K562 (cell line): ENCODE data around the gene FHIT. TPM values are rescaled to one million over a fixed set of nuclear protein-coding genes. Genes with fewer than 3 reads are reported as not detected.

ENCODE experiments used
- ATAC-seq: fragments of 200-7000 bp; cut with Tn5 transposase; 3 replicates; pipeline ENCODE4 v1.9.1; 2020; ENCODE audit warnings: moderate library complexity
- BruUV-seq: library from RNA; stranded (reverse); fragments of 400-500 nt; replicated peaks from 2 replicates; lab custom pipeline; 2021; lab: Mats Ljungman, UMichigan
- CTCF ChIA-PET: fragments of 300-600 bp; formaldehyde crosslinking; extraction: SDS; loops from one replicate; lab custom pipeline; 2021; ENCODE audit warnings: low intra/inter-chr PET ratio; lab: Yijun Ruan, JAX
- POLR2A ChIA-PET: fragments of 300-600, 350-650 bp; sonication (Branson Sonifier 250); formaldehyde crosslinking; extraction: SDS; loops from one replicate; lab custom pipeline; 2021; ENCODE audit warnings: antibody characterized with exemption, inconsistent platforms; lab: Yijun Ruan, JAX
- DNase-seq, 4 experiments: peaks; one replicate each; pipeline versions ENCODE4 v3.0.0 to v3.0.0-alpha.2; 2011 to 2018; ENCODE audit warnings: low spot score in 3 of 4, mixed read lengths in 3 of 4; ENCODE audit errors: extremely low read depth in 1 of 4
- FAIRE-seq: peaks from 2 replicates; lab custom pipeline; 2011; peaks lifted over from hg19 to GRCh38; lab: Jason Lieb, UNC
- H2AFZ ChIP-seq: 2 replicates; pipeline ENCODE4 v1.6.0; 2011; ENCODE audit warnings: low read depth, low read length, control low read depth, inconsistent platforms
- H3K27ac ChIP-seq: fragments of 200-600 bp; 3 replicates; pipeline ENCODE4 v1.8.0; 2011; ENCODE audit warnings: low read depth, mild to moderate bottlenecking, control low read depth, inconsistent platforms, low read length, moderate library complexity, mixed read lengths; ENCODE audit errors: extremely low read depth
- H3K27me3 ChIP-seq, 2 experiments: fragments of 300-600 bp in 1 of 2; 2 replicates in 1 of 2; 3 replicates in 1 of 2; pipeline versions ENCODE4 v1.6.0 to v1.8.0; 2011; ENCODE audit warnings: inconsistent platforms in 2 of 2, low read length in 2 of 2, mild to moderate bottlenecking in 1 of 2, mixed read lengths in 1 of 2, moderate library complexity in 1 of 2; ENCODE audit not compliant: control insufficient read depth in 2 of 2, insufficient read depth in 2 of 2
- H3K36me3 ChIP-seq: fragments of 300-600 bp; 3 replicates; pipeline ENCODE4 v1.8.0; 2011; ENCODE audit warnings: mild to moderate bottlenecking, low read length, inconsistent platforms; ENCODE audit not compliant: control insufficient read depth, insufficient read depth
- H3K4me1 ChIP-seq, 2 experiments: fragments of 200-600 bp in 1 of 2; replicated peaks in 1 of 2; 2 replicates in 1 of 2; 3 replicates in 1 of 2; pipeline versions ENCODE4 v1.5.1 to v1.8.0; 2011; ENCODE audit warnings: inconsistent platforms in 2 of 2, low read length in 2 of 2, mild to moderate bottlenecking in 1 of 2, mixed read lengths in 1 of 2, moderate library complexity in 1 of 2; ENCODE audit not compliant: control insufficient read depth in 2 of 2, insufficient read depth in 2 of 2
- H3K4me2 ChIP-seq: 2 replicates; pipeline ENCODE4 v1.6.1; 2011; ENCODE audit warnings: low read length, control low read depth, inconsistent platforms, mixed read lengths; ENCODE audit not compliant: insufficient read depth
- H3K4me3 ChIP-seq: fragments of 200-600 bp; sonication (generic), shearing (Covaris generic); 2 replicates; pipeline ENCODE4 v1.5.1; 2016; ENCODE audit warnings: control low read depth, inconsistent platforms
- H3K79me2 ChIP-seq: fragments of 200-600 bp; 3 replicates; pipeline ENCODE4 v1.8.0; 2011; ENCODE audit warnings: low read length, inconsistent platforms; ENCODE audit not compliant: control insufficient read depth, insufficient read depth
- H3K9ac ChIP-seq, 2 experiments: 2 replicates each; pipeline versions ENCODE4 v1.6.0 to v1.6.1; 2011; ENCODE audit warnings: low read depth in 2 of 2, low read length in 2 of 2, control low read depth in 1 of 2, inconsistent platforms in 1 of 2, mild to moderate bottlenecking in 1 of 2, mixed read lengths in 1 of 2; ENCODE audit not compliant: insufficient read depth in 1 of 2
- H3K9me1 ChIP-seq: one replicate; pipeline ENCODE4 v1.6.0; 2011; ENCODE audit warnings: inconsistent platforms, mild to moderate bottlenecking, low read length, moderate library complexity; ENCODE audit not compliant: control insufficient read depth, insufficient read depth
- H3K9me3 ChIP-seq: replicated peaks from 2 replicates; pipeline ENCODE4 v1.5.1; 2011; ENCODE audit warnings: low read depth, low read length, inconsistent platforms; ENCODE audit not compliant: control insufficient read depth, insufficient read depth
- H4K20me1 ChIP-seq: replicated peaks from 2 replicates; pipeline ENCODE4 v1.6.1; 2011; ENCODE audit warnings: low read length, inconsistent platforms, mixed read lengths; ENCODE audit not compliant: control insufficient read depth, insufficient read depth
- ARHGAP35 ChIP-seq: fragments of 450-650 bp; IDR thresholded peaks from 2 replicates; pipeline ENCODE4 v1.6.1; 2018; ENCODE audit not compliant: partially characterized antibody
- HNRNPUL1 ChIP-seq: fragments of 200-400 bp; formaldehyde crosslinking; IDR thresholded peaks from 2 replicates; pipeline ENCODE4 v1.6.1; 2017; ENCODE audit warnings: low read length
- NCOR1 ChIP-seq: fragments of 450-650 bp; IDR thresholded peaks from 2 replicates; pipeline ENCODE4 v1.6.1; 2016; ENCODE audit warnings: mild to moderate bottlenecking, moderate library complexity
- POLR2B ChIP-seq: fragments of 450-650 bp; IDR thresholded peaks from 2 replicates; pipeline ENCODE4 v1.6.1; 2018; ENCODE audit warnings: low read depth; ENCODE audit not compliant: partially characterized antibody
- ZC3H11A ChIP-seq: IDR thresholded peaks from 2 replicates; pipeline ENCODE4 v1.6.1; 2012; ENCODE audit warnings: low read depth, low read length, improper control_type of control experiment
- ZKSCAN8 ChIP-seq: fragments of 200-800 bp; sonication (Bioruptor generic); IDR thresholded peaks from 2 replicates; pipeline ENCODE4 v1.6.1; 2016; ENCODE audit warnings: missing genetic modification characterization, missing compliant biosample characterization
- WGBS: fragments of 100-300 bp; shearing (Covaris generic); methylation state at CpG from one replicate; pipeline ENCODE4 v1.1.6; 2016; ENCODE audit warnings: low coverage, mixed read lengths; ENCODE audit not compliant: insufficient coverage; ENCODE audit errors: missing lambda C conversion rate; 5-methylcytosine and 5-hydroxymethylcytosine counted together
- in situ Hi-C: fragments of 300-500 bp; cut with MboI; formaldehyde crosslinking; loops from 4 replicates; pipeline ENCODE4 v1.15.0; 2018; ENCODE audit warnings: inconsistent platforms, mixed read lengths
- intact Hi-C: fragments of 100-400 bp; cut with micrococcal nuclease; formaldehyde crosslinking; loops from 2 replicates; pipeline ENCODE4 v1.14.2; 2022
- polyA plus RNA-seq, 8 experiments: library from polyadenylated mRNA; depleted of rRNA in 4 of 8; stranded (reverse) in 5 of 8; unstranded in 3 of 8; fragments of >200 nt; fragmentation: Nextera tagmentation in 2 of 8; fragmentation: Illumina TruSeq in 1 of 8; extraction: Ambion mirVana in 2 of 8; extraction: Trizol in 1 of 8; gene quantifications; 2 replicates each; pipeline versions ENCODE4 v1.2.1 to v1.2.3, GENCODE V29; 2011 to 2014; ENCODE audit warnings: inconsistent platforms in 1 of 8, missing spikeins in 1 of 8
- total RNA-seq, 7 experiments: library from RNA; depleted of rRNA in 6 of 7; stranded (reverse); fragments of >200 nt in 6 of 7; fragmentation: Illumina TruSeq in 2 of 7; extraction: Trizol in 2 of 7; gene quantifications; 2 replicates each; pipeline versions ENCODE4 v1.2.1 to v1.2.3, GENCODE V29; 2011 to 2021; ENCODE audit warnings: low replicate concordance in 1 of 7
- TF ChIP-seq, protein P1 (sequence below): sonication (generic); formaldehyde crosslinking; IDR thresholded peaks from 2 replicates; pipeline ENCODE4 v1.8.1; 2022; ENCODE audit warnings: missing genetic modification reagents
- TF ChIP-seq, protein P2 (sequence below): fragments of 450-650 bp; formaldehyde crosslinking; IDR thresholded peaks from 2 replicates; pipeline ENCODE4 v1.4.0; 2022; ENCODE audit warnings: missing genetic modification characterization
- TF ChIP-seq, protein P3 (sequence below): fragments of 250-450 bp; sonication (Bioruptor Pico); IDR thresholded peaks from 2 replicates; pipeline ENCODE4 v1.4.0; 2020; ENCODE audit warnings: mild to moderate bottlenecking, moderate library complexity

Gene FHIT
- total and polyA plus RNA-seq, 9 of the 15 experiments (the other 6 are each of a cell fraction or from before 2014, with no cell fraction given), result 1.7 to 9.1 (median 4.3) TPM

DNA sequence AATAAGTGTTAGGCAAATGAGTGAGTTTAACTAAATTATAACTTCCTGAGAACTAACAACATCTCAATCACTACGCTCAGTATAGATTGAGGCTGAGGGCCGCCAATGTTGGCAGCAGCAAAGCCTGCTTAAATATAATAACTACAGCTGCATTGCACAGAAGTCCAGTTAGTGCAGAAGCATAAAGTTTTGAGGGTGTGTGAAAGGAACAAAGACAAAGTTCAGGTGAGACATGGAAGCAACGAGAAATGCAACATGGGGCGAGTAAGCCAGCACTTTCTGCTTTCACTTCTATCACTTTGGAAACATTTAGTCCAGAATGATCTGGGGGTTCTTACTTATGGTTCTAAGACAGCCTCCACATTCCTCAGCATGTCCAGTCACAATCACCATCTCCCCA lies 1149.1 kb downstream of the FHIT start:
- ChIA-PET POLR2A (no interaction called here), CTCF (interaction anchor here (0.7 kb wide), 1 partner anchor 1280 kb away, joined by 3 read pairs; no protein-coding TSS in a partner anchor)
- no TSS peak for BruUV-seq
- H2AFZ ChIP-seq, result no peak overlapping the region
- no peaks in the 10 kb centered on the region for H3K9me1 ChIP-seq
- FAIRE-seq (no peak), ATAC-seq (no peak), DNase-seq (no peak)
- H3K79me2 ChIP-seq, result no peaks in the 10 kb centered on the region
- WGBS, result 51% methylated on average over 4 of the region's 4 CpGs
- no peak overlapping the region for H3K4me2 ChIP-seq
- in situ Hi-C loops, result loop anchor here (25.0 kb wide), 1 partner anchor 1160 kb away; the partner anchor contains the start of gene FHIT
- no peak overlapping the region for H3K4me3 ChIP-seq
- no peaks in the 10 kb centered on the region for H3K9me3 ChIP-seq
- TF ChIP-seq POLR2B, result no peak
- TF ChIP-seq, protein P1, sequence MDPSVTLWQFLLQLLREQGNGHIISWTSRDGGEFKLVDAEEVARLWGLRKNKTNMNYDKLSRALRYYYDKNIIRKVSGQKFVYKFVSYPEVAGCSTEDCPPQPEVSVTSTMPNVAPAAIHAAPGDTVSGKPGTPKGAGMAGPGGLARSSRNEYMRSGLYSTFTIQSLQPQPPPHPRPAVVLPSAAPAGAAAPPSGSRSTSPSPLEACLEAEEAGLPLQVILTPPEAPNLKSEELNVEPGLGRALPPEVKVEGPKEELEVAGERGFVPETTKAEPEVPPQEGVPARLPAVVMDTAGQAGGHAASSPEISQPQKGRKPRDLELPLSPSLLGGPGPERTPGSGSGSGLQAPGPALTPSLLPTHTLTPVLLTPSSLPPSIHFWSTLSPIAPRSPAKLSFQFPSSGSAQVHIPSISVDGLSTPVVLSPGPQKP (CRISPR knock-in tag), result no peak
- no peak for TF ChIP-seq HNRNPUL1
- TF ChIP-seq ZC3H11A, result no peak
- TF ChIP-seq NCOR1, result no peak
- TF ChIP-seq ARHGAP35, result no peak
- TF ChIP-seq ZKSCAN8 (CRISPR knock-in tag), result no peak
- TF ChIP-seq, protein P2, sequence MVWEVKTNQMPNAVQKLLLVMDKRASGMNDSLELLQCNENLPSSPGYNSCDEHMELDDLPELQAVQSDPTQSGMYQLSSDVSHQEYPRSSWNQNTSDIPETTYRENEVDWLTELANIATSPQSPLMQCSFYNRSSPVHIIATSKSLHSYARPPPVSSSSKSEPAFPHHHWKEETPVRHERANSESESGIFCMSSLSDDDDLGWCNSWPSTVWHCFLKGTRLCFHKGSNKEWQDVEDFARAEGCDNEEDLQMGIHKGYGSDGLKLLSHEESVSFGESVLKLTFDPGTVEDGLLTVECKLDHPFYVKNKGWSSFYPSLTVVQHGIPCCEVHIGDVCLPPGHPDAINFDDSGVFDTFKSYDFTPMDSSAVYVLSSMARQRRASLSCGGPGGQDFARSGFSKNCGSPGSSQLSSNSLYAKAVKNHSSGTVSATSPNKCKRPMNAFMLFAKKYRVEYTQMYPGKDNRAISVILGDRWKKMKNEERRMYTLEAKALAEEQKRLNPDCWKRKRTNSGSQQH (CRISPR knock-in tag), result no peak
- TF ChIP-seq, protein P3, sequence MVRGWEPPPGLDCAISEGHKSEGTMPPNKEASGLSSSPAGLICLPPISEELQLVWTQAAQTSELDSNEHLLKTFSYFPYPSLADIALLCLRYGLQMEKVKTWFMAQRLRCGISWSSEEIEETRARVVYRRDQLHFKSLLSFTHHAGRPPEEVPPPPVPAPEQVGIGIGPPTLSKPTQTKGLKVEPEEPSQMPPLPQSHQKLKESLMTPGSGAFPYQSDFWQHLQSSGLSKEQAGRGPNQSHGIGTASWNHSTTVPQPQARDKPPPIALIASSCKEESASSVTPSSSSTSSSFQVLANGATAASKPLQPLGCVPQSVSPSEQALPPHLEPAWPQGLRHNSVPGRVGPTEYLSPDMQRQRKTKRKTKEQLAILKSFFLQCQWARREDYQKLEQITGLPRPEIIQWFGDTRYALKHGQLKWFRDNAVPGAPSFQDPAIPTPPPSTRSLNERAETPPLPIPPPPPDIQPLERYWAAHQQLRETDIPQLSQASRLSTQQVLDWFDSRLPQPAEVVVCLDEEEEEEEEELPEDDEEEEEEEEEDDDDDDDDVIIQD (CRISPR knock-in tag), result no peak
- peaks cover 0 to 6% of the 10 kb centered on the region in 2 experiments; a peak in 1 of 5 replicates for H3K4me1 ChIP-seq
- H3K9ac ChIP-seq, result no peak overlapping the region
- H3K27me3 ChIP-seq, result no peaks in the 10 kb centered on the region
- intact Hi-C loops, result no loop called here
- no peaks in the 10 kb centered on the region for H3K36me3 ChIP-seq
- H3K27ac ChIP-seq, result no peak overlapping the region
- H4K20me1 ChIP-seq, result no peaks in the 10 kb centered on the region
